Inflammatory macrophage treated with lipopolysaccharide for 1 hour (primary cell): ENCODE data around the gene TSPAN17.
A peak's percentile ranks its signal among the peaks of the same experiment; 100 is the strongest.
"Not testable (repeated sequence)": the region's sequence is repeated elsewhere in the genome, so short reads cannot be mapped to it uniquely, and the experiment has no call there.

ENCODE experiments used
- DNase-seq, 2 donors: peaks; one replicate each; pipeline ENCODE4 v3.0.0-alpha.2; 2020 to 2022

TSPAN17 gene, protein sequence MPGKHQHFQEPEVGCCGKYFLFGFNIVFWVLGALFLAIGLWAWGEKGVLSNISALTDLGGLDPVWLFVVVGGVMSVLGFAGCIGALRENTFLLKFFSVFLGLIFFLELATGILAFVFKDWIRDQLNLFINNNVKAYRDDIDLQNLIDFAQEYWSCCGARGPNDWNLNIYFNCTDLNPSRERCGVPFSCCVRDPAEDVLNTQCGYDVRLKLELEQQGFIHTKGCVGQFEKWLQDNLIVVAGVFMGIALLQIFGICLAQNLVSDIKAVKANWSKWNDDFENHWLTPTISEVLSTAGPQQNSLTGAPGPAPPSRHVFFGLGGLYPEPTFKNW

DNA sequence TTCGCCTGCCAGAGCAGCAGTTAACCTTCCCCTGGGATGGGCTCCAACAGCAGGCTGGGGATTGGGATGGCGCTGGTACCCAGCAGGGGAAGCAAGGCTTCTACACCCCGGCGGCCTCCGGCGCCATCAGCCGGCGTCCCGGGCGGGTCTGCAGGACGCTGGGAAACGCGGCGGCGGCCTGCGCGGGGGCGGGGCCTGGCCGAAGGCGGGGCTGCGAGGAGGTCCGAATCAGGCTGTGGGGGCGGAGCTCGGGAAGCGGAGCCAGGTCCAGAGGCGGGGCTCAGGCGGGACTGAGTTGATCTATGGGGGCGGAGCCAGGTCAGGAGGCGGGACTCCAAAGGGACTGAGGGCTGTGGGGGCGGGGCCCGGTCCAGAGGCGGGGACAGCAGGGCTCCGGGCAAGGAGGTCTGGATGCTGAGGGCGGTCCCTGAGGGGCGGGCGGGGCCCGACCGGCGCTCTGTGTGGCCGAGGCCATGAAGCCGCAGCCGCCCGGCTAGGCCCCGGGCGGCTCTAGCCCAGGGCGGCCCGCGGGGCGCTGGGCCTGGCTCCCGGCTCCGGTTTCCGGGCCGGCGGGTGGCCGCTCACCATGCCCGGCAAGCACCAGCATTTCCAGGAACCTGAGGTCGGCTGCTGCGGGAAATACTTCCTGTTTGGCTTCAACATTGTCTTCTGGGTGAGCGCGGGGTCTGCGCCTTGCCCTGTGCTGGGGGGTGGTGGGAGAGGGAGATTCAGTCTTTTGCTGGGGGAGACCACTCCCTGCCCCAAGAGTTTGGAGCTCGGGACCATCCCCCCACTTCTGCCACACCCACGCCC is at the start of gene TSPAN17:
TSS of gene TSPAN17 (plus strand) at position 455 of the 813 bp plus-strand sequence. CDS start at position 587, 132 bp downstream.
- peak; percentile 99 to 100 for DNase-seq

DNA sequence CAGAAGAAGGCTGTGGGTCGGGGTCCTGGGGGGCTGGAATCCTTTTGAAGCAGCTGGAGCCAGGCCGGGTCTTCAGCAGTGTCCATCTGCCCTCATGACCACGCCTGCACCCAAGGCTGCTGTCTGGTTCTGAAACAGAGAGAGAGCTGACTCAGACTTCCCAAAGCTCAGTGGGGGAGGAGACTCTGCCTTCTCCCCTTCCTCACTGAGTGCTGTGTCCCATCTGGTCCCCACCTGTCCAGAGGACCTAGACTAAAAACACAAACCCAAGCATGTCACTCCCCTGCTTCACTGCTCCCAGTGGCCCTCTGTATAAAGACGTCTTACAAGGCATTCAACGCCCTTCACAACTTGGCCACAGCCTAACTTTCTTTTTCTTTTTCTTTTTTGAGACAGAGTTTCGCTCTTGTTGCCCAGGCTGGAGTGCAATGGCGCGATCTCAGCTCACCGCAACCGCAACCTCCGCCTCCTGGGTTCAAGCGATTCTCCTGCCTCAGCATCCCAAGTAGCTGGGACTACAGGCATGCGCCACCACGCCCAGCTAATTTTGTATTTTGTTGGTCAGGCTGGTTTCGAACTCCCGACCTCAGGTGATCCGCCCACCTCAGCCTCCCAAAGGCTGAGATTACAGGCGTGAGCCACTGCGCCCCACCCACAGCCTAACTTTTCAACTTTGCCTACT is 47.4 kb upstream of the TSPAN17 start:
- DNase-seq, result not testable (repeated sequence)

DNA sequence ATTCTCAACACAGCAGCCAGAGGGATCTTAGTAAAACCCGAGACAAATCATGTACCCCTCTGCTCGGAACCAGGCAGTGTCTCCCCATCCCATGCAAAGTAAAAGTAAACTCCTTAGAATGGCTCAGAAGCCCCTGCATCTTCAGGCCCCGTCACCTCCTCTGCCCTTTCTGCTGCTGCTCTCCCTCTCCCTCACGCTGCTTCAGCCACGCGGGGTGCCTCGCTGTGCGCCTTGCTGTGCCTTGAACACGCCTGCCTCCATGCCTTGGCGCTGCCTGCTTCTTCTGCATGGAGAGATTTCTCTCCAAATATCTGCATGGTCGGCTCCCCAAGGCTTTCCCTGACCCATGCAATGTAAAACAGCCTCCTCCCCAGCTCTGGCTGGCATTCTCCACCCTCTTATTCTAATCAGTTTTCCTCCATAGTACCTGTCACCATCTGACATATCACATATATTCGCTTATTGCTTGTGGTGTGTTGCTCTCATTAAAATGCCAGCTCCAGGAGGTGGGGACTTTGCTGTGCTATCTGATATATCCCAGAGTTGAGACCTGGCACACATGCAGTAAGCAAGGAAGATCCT is 45.3 kb upstream of the TSPAN17 start:
- DNase-seq, result no peak

DNA sequence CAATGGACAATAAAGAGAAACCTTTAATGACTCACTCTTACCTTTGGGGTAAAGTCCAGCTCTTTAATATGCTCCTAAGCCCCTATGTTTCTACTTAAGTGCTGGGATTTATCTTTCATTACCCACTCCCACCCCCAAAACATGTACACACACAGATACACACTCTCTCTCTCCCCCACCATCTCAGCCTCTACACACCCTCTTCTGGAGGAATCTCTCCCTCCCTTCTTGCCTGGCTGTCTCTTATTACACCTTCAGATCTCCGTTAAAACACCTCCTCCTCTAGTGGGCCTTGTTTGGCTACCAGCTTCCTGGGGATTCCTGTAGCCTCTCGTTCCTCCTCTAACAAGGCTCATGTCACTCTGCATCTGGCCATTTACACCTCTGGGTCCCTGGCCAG is 44.2 kb upstream of the TSPAN17 start:
- no peak for DNase-seq

DNA sequence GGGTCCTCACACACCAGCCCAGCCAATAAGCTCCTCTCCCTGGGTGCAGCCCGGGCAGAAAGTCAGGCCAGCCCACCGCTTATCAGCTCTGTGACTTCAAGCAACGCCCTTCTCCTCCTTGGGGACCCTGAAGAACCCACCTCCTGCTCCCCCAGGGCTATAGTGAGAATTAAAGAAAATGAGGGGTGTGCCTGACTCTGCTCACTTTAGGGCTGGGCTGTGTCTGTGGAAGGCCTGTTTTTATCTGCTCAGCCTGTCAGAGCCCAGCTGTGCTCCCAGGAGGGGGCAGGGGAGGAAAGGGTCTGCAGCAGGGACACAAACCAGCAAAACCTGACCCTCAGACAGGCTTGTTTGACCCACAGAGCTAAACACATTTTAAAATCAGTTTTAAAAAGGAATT is 41.3 kb upstream of the TSPAN17 start:
- no peak for DNase-seq

DNA sequence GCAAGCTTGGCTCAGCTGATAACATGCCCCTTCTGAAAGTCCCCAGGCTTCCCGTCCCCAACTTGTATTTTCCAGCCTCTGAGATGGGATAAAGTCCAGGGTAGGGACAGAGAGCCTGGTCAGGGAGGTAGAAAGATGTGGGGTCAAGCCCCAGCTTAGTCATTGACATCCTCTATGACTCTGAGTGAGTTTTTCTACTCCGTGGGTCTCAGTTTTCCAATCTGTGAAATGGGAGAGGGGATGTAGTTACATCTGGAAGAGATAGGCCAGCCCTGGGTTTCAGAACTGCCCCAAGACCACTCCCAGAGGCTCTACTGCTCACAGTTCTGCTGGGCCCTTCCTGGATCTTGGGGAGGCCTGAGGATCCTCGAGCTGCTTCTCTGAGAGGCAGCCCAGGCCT is 40.4 kb upstream of the TSPAN17 start:
- DNase-seq, result no peak

DNA sequence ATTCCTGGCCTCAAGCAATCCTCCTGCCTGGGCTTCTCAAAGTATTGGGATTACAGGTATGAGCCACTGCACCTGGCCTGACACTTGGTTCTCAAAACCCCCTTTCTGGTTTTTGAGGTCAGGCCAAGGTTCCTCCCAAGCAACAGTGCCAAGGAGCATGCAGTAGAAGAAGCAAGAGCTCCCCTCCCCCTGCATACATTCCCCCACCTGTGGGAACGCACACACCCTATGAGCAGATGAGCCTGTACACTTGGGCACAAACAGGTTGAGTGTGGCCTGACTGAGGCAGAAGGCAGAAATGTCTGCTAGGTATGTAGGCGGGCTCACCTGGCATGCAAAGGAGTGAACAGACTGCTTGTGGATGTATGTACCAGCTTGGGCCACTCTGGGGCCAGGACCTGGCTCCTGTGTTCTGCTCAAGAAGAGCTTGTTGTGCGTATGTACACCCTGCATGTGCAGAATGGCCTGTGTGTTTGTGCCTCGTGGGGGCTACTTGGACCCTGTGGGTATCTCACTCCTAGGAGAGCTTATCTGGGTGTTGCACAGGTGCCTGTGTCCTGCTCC is 39.1 kb upstream of the TSPAN17 start:
- no peak for DNase-seq

DNA sequence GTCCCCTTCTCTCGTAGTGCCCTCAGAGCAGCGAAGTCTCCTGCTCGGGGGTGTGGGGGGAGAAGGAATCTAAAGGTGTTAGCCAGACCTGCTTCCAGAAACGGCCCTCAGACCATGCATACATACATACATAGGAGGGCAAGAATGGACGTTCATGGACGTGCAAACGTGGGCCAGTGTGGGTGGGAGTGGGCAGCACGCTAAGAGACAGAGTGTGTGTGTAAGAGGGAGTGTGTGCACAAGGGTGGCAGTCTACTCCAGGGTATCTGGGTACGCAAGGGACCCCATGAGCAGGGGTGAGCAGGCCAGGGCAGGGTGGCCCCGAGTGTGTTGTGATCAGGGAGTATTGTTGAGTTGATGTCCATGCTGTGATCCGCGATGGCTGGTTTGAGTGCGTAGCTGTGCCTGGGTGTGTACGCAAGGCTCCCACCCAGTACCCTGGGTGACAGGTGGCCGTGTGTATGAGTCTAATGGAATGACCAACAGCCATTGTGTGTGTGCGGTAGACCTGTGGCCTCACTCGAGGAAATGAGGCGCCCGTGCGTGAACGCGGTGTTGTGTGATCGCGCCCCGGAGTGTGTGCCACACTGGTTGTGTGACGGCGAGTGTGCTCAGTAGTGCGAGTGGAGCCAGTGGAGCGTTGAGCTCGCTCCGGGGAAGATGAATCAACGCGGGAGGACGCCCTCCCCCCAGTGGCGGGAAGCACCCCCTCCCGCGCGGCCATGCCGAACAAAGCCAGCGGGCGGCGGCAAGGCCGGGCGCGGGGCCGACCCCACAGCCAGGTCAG is 38.2 kb upstream of the TSPAN17 start:
- DNase-seq, result no peak

DNA sequence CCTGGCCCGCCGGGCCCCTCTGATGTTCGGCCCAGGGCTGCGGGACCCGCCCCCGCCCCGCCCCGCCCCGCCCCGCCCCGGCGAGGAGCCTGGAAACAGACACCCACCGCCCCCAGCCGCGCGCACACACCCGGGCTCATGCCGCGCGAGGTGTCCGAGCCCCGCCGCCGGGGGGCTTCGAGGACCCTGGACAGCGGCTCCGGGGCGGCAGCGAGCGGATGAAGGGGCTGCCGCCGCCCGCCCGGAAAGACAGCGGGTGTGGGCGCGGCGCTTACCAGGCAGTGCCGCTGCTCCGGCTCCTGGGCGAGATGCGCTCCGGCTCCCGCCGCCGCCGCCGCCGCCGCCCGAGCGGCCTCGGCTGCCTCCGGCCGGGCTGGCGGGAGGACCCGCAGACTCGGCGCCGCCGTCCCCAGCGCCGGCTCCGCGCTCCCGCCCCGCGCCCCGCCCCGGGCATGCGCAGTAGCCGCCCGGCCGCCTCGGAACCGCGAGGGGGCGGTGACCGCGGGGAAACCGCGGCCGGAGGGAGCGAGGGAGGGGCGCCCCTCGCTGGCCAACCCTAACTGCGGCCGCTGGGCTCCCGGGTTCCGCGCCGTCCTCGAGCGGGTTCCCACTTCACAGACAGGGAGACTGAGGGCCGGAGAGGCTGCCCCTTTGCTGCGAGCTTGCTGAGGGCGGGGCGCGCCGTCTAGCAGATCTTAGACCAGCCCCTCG is 37.4 kb upstream of the TSPAN17 start, which contains the start of gene GPRIN1:
TSS of gene GPRIN1 (minus strand) at position 433 of the 711 bp plus-strand sequence. CDS start 10,322 bp downstream, outside the sequence.
- DNase-seq, result peak; percentile 13 to 52

DNA sequence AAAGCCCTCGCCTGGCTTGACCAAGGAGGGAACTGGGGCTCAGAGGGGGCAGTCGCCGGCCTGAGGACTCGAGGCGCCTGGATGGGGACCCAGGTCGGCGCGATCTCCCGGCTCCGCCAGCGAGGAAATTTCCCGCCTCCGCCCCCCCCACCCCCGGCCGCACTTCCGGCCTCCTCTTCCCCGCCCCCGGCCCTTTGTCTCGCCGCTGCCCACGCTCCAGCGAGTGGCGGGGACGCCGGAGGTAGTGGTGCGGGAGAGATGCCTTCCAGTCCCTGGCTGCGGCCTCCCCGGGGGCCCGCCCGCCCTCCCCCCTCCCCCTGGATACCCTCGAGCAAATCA is 36.9 kb upstream of the TSPAN17 start:
- no peak for DNase-seq

DNA sequence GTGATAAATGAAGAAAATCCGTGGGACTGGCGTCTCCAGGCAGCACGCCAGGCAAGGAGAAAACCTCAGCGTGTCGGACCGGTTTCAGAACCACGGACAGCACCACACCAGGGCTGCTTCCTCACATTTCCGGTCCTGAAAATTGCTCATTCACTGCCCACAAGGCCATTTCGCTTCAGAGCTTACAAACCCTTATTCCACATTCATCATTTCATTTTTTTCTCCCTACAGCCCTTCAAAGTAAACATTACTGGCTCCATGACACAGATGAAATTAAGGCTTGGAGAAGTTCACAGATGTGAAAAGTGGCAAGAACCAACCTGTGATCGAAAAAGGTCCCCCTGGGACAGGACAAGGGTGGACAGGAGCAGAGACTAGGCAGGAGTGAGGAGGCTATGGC is 35.8 kb upstream of the TSPAN17 start:
- DNase-seq, result peak; percentile 53 to 79

DNA sequence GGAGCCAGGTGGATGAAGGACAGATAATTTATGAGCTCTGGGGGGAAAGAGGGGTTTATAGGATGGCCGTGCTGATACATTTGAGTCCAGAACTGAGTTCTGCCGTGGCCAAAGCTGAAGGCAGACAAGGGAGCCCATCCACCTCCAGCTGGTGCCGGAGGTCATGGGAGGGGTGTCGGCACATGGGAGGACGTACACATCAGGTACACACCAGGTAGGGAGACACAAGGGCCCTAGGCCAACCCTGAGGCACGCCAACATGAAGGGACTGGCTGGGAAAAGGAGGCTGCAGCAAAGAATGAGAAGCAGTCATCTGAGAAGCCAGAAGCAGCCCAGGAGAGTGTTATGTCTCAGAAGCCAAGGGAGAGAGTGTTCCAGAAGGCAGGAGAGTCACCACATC is 35.3 kb upstream of the TSPAN17 start:
- no peak for DNase-seq

DNA sequence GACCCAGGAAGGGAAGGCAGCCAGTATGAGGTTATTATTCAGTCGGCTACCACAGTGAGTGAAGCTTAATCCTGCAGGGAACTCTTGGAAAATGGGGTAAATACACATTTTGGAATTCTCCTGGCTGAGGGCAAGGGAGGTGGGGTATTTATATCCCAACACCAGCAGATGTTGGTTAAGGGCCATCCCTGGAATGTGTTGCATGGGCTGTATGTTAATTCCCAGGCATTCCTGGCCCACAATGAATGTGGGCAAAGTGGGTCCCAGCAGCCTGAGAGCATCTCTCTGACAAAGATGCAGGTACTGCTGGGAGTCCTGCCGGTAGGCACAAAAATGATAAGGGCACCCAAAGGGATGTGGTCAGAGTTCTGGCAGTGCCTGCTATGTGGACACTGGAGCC is 34.4 kb upstream of the TSPAN17 start:
- no peak for DNase-seq

DNA sequence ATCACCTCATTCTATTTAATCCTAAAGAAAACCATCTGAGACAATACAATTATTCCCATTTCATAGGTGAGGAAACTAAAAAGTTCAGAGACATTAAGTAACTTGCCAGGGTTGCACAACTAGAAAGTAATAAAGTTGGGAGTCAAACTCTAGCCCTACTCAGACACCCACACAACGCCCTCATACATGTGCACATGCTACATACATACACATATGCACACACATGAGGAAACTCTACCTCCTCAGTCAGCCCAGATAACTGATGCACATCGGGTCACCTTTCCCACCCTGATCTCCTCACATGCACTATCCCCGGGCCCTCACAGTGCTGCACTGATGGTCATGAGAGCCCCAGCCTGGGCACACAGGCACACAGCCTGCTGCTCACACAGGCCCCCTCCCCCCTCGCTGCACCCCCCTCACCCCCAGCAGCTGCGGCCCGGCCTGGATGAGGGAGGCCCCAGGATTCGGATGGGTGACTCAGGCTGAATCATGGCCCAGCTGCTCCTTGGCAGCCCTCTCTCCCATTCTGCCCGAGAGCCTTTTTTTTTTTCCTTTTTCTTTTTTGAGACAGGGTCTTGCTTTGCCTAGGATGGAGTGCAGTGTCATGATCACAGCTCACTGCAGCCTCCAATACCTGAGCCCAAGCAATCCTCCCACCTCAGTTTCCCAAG is 32.3 kb upstream of the TSPAN17 start:
- no peak for DNase-seq

DNA sequence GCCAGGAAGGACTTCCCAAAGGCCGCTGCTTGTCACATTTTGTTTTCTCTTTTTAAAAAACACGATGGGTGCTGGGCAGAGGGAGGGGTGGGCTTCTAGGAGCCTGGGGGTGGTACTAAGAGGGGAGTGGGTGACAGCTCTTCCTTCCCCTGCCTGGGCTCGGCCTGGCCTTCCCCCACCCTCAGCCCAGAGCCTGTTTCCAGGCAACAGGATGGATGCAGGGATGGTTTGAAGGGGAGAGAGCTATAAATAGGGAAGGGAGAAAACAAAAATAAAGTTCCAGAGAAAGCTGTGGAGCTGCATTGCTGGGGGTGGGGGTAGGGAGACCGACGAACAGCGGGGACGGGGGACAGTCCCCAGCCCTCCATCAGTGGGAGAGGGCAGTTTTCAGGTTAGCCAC is 30.8 kb upstream of the TSPAN17 start:
- DNase-seq, result no peak

DNA sequence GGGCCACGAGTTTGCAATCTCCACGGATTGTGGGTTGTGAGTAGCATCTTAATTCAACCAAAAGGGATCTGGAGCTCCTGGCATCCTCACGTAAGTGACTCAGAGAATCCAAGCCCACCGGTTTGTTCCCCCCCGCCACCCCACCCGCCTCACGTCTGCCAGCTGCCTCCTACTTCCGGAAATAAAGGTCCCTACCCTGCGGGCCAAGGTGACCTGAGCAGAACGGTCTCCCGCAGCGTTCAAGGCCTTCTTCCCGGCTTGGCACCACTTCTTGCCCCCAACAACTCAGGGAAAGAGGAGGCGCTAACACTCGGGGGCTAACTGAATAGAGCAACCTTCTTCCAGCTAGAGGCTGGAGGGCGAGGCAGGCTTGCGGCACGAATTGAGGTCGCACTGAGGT is 28.5 kb upstream of the TSPAN17 start:
- DNase-seq, result no peak

DNA sequence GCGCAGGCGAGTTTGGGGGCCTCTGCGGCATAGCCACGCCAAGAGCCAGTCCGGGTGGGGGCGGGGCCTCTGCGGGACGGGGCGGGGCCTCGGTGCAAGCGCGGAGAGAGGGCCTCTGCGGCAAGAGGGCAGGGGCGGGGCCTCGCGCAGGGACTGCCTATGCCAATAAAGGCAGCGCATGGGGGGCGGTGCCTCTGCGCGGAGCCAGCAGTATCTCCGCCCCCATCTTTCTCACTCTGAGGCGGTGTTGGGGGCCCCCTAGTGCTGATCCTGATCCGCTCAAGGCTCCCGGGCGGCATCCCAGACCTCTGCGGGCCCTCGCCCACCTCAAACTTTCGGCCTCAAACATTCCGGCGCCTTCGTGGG is 28.1 kb upstream of the TSPAN17 start:
- DNase-seq, result peak; percentile 33 to 34

DNA sequence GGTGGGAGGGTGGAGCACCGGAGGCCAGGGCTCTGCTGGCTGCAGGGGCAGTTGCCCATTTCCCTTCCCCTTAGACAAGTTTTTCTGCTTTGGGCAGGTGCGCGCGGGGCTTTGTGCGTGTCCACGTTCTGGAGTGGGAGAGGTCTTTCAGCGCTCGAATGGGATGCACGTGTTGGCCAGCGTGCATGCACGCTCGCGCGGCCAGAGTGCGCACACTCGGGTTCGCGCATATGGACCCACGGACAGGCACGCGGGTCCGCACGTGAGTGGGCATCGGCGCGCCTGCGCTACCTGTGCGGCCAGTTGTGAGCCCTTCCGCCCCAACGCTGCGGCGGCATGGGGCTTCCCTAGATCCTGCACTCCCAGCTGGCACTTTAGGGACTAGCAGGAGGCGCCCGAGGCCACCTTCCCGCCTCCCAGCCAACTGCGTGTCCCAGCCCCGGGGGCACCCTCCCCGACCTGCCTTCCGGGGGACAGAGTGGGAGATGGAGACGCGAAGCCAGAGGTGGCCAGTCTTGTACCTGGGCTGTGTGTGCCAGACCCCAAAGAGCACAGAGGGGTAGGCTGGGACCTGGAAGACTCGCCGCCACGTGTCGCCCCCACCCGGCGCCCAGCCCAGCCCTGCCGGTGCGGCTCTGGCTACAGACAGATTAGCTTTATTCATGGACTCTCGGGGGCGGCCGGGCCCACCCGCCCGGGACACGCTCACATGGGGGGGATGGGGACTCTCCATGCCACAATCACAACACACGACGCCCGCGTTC is 27.5 kb upstream of the TSPAN17 start:
- no peak for DNase-seq

DNA sequence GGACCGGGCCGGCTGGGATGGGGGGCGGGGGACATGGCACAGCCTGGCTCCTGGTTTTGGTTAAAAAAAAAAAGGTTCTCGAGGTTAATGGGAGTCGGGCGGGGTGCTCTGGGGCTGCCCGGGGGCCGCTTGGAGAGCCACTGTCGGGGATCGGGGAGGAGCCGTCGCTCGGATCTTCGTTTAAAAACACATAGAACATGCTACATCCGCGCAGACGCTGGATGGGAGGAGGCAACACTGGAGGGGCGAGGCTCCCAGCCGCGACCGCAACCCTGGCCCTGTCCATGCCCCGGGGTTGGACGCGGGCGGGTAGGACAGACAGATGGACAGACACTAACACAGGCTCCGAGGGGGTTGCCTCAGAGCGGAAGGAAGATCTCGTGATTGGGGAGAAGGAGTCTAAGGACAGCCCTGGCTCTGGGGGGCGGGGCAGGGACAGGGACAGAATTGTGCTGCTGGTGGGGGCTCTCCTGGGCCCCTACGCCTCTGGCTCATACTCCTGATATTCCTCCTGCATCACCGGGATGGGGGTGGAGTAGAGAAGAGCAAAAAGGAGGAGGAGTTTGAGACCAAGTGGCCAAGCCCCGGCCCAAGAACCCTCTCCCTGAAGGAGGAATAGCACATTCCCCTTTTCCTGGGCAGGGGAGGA is 26.8 kb upstream of the TSPAN17 start:
- DNase-seq, result peak; percentile 16 to 39

DNA sequence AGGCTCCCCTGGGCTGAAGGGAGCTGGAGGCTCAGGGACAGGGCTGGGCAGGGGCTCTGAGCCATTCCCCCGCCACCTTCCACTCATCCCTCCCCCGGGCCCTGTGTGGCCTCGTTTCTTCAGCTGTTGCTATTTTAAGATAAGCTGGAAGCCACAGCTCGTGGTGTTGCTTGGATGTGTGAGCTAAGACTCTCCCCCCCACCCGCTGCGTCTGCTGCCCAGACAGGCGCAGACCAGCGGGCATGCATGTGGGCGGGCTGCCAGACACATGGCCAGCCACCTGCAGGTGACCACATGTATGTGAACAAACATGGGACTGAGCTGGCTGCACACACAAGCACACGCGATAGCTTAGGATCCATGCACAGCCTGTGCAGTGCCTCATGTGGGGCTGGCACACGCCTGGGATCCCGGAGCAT is 25.6 kb upstream of the TSPAN17 start:
- DNase-seq, result no peak
